Measurements from ENCODE around the gene GLG1.
"Not testable (repeated sequence)": the region's sequence is repeated elsewhere in the genome, so short reads cannot be mapped to it uniquely, and the experiment has no call there.

The GLG1 gene

DNA sequence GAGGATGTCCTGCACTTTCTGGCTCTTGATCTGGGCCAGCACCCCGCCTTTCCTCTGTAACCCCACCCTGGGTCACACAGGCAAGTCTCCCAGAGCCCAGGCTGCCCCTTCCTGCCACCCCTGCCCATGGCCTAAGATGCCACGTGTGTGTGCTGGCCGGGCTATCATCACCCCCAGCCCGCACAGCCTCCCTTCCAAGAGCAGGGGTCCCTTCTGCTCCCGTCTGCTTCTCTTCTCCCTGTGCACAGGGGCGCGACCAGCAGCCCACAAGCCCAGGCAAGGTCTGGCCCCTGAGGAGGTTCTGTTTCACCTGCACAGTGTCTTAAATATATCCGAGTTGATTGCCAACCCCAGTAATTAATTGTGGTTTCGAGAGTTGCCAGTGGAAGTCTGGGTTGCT is 195.9 kb downstream of the GLG1 start:
- DNase-seq (ENCODE audit: low read depth); H3K4me3 ChIP-seq (ENCODE audit: low read depth, low read length): not testable (repeated sequence)

GRCh38 chr16:74410057-74410957 is 196.6 kb downstream of the GLG1 start:
- H3K4me3 ChIP-seq (ENCODE audit: low read depth, low read length); DNase-seq (ENCODE audit: low read depth): not testable (repeated sequence)

GRCh38 chr16:74409185-74409981 is 197.5 kb downstream of the GLG1 start:
- H3K4me3 ChIP-seq (ENCODE audit: low read depth, low read length); DNase-seq (ENCODE audit: low read depth): not testable (repeated sequence)

GRCh38 chr16:74407362-74407705 is 199.6 kb downstream of the GLG1 start:
- not testable (repeated sequence) for H3K4me3 ChIP-seq (ENCODE audit: low read depth, low read length); DNase-seq (ENCODE audit: low read depth)

- H3K4me3 ChIP-seq (ENCODE audit: low read depth, low read length); DNase-seq (ENCODE audit: low read depth): not testable (repeated sequence)
Observed at GRCh38 chr16:74406600-74407361, 200.1 kb downstream of the GLG1 start.

- H3K4me3 ChIP-seq (ENCODE audit: low read depth, low read length); DNase-seq (ENCODE audit: low read depth): not testable (repeated sequence)
Observed at GRCh38 chr16:74404148-74404933, 202.6 kb downstream of the GLG1 start.

- H3K4me3 ChIP-seq (ENCODE audit: low read depth, low read length); DNase-seq (ENCODE audit: low read depth): not testable (repeated sequence)
Observed at GRCh38 chr16:74400238-74400637, 206.7 kb downstream of the GLG1 start.

- DNase-seq (ENCODE audit: low read depth) = peak; percentile 15
- H3K4me3 ChIP-seq (ENCODE audit: low read depth, low read length) = not testable (repeated sequence)
Observed at GRCh38 chr16:74398212-74398895, 208.6 kb downstream of the GLG1 start.

Data from NB4 (cell line).